Lower leg skin (tissue), 3 donors: Measurements from ENCODE around the gene HRNR.

Experiments
- CTCF ChIP-seq, 3 donors: fragments of 450-650 bp; IDR thresholded peaks; one replicate each; pipeline ENCODE4 v1.5.1; 2016; ENCODE audit warnings: antibody characterized with exemption in 3 of 3, mild to moderate bottlenecking in 3 of 3, moderate library complexity in 2 of 3
- POLR2A ChIP-seq, 2 donors: fragments of 450-650 bp; IDR thresholded peaks; one replicate each; pipeline ENCODE4 v1.6.1; 2016 to 2017; ENCODE audit warnings: antibody characterized with exemption in 2 of 2, mild to moderate bottlenecking in 1 of 2, moderate library complexity in 1 of 2

- TF ChIP-seq CTCF (IDR thresholded peaks at IDR 0.05) (no peak), POLR2A (IDR thresholded peaks at IDR 0.05) (no peak)
Observed at GRCh38 chr1:152220166-152221163, 3.5 kb downstream of the HRNR start.
